Inflammatory macrophage treated with lipopolysaccharide for 1 hour (primary cell): ENCODE data around the gene ZBTB39.
"Not testable (repeated sequence)": the region's sequence is repeated elsewhere in the genome, so short reads cannot be mapped to it uniquely, and the experiment has no call there.

Source experiments
- DNase-seq, 2 donors: peaks; one replicate each; pipeline ENCODE4 v3.0.0-alpha.2; 2020 to 2022

The ZBTB39 gene

DNA sequence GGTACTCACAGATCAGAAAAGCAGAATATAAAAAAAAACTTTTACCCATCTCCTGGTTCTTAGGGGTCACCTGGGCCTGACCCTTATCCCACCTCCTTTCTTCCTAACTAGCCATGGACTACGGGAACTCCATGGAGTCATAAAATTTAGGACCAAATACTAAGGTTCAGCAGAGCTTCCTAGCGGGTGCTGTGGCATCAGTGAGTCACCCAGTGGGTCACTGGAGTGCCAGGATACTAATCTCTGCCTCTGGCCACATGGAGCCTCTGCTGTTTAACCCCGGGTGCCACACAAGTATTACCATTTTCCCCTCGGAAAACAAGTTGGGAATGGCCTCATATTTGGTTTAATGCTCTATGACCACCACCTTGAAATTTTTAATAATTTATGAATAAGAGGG is 6.9 kb downstream of the ZBTB39 start:
- no peak for DNase-seq

DNA sequence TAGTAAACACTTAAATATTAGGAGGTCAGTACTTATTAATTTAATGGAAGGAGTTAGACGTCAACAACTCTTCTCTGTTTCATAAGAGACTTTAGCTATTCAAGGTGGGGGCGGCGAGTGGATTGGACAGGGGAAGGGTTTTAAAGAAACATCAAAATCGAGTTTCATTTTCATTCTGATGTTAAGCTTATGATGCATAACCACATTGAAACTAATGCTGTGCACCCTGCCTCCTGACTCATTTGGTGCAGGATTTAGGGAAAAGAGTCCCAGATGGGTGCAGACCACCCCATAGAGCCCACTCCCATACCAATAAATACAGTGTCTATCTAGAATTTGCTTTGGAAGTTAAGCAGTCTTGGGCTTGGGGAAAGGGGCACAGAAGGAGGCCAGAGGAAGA is 7.4 kb downstream of the ZBTB39 start:
- DNase-seq, result no peak

DNA sequence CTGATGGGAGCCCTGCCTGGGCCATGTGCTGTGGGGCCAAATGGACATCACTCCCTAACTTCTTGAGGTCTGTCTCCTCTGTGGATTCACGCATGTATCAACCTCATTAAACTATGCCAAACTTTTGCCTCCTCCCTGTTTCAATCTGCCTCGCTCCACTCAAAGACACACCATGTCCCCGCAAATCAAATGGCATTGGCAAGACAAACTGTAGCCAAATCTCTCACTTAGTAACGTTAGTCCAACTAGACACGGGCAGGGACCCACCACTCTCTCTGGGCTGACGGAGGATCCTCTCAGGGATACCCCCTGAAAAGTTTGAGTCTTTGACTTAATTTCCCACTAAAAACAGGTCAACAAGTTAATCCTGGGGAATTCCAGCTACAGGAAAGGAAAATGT is 8.0 kb downstream of the ZBTB39 start:
- DNase-seq, result no peak

DNA sequence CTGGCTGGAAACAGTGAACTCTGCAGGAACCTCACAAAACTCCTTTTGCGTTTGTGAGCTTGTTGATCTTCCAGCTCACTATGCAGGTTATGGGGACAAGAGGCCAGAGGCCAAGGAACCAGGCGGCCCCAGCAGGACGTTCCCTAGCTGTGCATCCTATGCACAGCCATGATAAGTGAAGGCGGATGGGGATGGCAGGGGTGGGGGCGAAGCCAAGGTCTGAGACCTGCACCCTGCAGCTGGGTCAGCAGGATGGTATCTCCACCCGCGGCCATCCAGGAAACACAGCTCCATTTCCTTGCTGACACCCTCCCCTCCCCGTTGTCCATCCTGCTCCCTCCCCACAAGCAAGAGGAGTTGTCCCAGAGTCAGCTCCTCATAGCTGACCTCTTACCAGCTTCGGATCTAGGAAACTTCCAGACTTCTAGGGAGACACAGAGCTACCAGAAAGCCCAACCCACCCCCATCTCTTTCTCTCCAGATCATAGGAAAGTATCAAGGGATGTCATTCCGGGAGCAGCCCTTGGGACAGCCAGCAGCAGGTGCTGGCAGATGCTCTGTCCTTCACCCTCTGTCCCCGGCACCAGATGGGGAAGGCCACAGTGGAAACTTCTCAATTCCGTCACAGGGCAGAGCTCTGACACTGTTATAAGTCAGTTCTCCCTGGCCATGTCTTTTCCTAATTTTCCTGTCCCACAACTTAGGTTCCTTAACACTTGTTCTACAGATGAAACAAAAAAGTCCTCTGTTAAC is 9.4 kb downstream of the ZBTB39 start:
- no peak for DNase-seq

DNA sequence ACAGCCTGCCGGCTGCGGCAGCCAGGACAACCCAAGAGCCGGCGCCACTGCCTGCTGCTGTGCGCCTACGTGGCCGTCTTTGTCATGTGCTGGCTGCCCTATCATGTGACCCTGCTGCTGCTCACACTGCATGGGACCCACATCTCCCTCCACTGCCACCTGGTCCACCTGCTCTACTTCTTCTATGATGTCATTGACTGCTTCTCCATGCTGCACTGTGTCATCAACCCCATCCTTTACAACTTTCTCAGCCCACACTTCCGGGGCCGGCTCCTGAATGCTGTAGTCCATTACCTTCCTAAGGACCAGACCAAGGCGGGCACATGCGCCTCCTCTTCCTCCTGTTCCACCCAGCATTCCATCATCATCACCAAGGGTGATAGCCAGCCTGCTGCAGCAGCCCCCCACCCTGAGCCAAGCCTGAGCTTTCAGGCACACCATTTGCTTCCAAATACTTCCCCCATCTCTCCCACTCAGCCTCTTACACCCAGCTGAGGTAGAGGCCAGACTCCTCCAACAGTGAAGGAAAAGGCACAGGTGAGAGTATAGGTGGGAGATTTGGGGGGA is 10.3 kb downstream of the ZBTB39 start:
- DNase-seq, result no peak

DNA sequence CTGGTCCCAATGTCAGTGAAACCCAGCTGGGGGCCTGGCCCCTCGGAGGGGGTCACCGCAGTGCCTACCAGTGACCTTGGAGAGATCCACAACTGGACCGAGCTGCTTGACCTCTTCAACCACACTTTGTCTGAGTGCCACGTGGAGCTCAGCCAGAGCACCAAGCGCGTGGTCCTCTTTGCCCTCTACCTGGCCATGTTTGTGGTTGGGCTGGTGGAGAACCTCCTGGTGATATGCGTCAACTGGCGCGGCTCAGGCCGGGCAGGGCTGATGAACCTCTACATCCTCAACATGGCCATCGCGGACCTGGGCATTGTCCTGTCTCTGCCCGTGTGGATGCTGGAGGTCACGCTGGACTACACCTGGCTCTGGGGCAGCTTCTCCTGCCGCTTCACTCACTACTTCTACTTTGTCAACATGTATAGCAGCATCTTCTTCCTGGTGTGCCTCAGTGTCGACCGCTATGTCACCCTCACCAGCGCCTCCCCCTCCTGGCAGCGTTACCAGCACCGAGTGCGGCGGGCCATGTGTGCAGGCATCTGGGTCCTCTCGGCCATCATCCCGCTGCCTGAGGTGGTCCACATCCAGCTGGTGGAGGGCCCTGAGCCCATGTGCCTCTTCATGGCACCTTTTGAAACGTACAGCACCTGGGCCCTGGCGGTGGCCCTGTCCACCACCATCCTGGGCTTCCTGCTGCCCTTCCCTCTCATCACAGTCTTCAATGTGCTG is 11.0 kb downstream of the ZBTB39 start:
- DNase-seq, result no peak

DNA sequence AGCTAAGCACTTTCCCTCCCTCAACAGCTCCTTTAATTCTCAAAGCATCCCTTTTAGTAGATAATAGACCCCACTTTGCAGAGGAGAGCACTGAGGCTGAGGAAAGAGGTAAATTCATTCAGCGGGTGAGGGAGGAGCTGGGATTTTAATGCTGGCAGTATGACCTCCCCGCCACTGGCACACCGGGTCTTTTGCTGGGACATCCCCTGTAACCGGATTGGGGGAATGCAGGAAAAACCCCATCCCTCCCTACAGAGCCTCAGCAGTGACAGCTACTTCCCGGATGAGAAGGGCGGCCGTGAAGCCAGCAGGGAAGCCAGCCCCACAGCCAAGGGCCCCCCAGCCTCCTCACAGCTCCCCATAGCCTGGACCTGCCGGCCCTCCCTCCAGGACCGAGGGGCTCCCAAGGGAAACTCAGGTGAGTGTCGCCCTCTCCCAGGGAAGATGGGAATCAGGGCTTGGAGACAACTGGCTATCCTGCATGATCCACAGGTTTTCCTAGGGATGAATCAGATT is 12.1 kb downstream of the ZBTB39 start:
- no peak for DNase-seq

DNA sequence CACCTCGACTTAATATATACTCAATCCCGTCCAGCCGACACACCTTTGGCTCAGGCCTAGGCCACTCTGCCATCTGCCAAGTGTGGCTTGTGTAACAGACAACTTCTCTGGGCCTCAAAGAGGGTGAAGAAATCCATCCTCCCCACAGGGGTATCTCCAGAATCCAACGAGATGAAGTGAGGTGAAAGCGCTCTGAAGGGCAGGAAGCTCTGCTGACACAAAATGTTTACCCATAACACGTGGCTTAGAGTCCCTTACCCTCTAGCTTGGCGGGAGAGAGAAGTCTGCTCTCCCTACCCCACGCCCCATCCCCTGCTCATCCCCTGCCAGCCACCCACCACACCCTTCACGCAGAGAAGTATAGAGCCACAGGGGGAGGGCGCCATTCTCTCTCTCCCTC is 13.0 kb downstream of the ZBTB39 start:
- DNase-seq, result no peak

DNA sequence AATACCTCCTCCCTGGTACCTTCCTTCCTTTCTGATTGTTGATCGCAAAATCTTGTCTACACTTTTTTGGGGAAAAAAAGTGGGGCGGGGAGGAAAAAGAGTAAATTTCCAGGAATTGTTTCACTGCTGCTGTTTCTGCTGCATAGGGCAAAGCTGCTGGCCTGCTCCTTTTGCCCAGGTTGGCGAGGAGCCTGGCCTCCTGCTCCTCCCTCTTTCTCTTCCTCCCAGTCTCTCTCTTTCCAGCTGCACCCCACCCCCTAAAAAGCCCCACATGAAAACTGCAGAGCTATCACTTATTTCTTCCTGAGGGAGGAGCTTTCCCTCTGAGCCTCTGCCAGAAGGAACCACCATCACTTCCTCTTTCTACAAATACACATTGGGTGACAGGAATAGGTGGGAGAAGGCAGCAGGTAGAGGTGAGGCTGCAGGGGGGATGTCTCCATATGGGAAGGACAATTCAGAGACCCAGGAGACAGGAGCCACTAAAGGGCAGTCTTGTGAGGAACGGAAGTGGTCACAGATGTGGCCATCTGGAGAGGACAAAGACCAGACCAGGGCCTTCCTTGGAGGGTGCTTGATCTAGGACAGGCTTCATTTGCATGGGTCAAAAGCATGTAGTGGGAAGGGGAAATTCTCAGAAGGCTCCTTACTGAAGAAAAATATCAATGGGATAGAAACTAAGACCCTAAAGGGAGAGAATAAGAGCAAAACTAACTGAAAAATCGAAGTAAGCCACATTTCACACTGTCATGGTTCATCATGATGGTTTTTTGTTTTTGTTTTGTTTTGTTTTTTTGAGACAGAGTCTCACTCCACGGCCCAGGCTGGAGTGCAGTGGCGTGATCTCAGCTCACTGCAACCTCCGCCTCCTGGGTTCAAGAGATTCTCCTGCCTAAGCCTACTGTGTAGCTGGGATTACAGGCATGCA is 14.8 kb downstream of the ZBTB39 start:
- peak in 1 of 2 donors; percentile 48 for DNase-seq

DNA sequence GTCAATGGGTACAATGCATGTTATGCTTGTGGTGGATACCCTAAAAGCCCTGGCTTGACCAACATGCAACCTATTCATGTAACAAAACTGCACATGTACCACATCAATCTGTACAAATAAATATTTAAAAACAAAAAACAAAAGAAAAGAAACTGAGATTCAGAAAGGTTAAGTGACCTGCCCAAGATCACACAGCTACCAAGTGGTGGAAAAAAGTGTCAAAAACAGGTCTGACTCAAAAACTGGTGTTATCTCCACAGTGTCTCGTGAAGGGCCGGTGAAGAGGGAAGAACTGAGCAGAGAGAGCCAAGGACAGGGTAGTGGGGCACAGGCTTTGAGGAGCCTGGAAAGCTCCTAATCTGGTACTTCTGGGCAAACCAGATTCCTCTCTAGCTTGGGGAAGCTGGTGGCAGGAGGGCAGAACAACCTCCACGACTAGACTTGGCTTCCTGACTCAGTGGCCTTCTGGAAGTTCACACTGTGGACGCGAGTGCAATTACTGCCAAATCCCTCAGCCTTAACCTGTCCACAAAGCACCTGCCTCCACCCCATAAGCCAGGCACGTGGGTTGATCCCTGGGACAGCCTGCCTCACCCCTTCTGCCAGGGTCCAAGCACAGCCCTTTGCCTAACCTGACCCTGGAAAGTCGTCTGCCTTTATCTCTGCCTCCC is 15.6 kb downstream of the ZBTB39 start:
- no peak for DNase-seq

DNA sequence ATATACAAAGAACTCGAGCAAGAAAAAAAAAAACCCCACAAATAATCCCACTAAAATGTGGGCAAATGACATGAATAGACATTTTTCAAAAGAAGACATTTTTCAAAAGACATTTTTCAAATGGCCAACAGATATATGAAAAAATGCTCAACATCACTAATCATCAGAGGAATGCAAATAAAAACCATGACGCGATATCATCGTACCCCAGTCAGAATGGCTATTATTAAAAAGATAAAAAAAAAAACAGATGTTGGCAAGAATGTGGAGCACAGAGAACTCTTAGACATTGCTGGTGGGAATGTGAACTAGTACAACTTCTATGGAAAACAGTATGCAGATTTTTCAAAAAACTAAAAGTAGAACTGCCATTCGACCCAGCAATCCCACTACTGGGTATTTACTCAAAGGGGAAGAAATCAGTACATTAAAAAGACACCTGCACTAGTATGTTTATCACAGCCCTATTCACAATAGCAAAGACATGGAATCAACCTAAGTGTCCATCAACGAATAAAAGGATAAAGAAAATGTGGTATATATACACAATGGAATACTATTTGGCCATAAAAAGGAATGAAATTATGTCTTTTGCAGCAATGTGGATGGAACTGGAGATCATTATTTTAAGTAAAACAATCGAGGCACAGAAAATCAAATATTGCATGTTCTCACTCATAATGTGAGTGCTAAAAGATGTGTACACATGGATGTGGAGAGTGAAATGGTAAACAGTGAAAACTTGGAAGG is 16.3 kb downstream of the ZBTB39 start:
- no peak for DNase-seq

DNA sequence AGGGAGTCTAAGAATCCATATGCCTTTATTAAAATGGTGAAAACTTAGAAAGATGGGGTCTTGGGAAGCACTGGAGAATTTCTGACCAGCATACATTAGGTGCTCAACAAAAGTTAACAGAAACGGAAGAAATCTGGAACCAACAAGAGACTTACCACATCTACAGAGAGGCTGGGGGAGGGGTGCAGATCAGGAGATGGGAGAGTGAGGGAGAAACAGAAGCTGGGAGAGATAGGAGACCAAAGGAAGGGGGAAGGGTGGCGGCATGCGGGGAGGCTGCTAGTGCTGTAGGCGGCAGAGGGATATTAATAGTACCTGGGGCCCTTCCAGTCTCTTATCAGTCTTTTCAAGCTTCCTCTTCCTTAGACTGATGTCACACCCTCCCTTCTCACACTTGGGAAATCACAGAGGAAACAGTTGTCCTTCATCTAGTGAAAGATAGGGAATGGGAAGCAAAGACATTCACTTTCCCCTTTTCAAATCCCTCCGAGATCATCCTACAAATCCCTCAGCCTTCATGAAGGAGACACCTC is 18.1 kb downstream of the ZBTB39 start:
- peak in 1 of 2 donors; percentile 63 for DNase-seq

DNA sequence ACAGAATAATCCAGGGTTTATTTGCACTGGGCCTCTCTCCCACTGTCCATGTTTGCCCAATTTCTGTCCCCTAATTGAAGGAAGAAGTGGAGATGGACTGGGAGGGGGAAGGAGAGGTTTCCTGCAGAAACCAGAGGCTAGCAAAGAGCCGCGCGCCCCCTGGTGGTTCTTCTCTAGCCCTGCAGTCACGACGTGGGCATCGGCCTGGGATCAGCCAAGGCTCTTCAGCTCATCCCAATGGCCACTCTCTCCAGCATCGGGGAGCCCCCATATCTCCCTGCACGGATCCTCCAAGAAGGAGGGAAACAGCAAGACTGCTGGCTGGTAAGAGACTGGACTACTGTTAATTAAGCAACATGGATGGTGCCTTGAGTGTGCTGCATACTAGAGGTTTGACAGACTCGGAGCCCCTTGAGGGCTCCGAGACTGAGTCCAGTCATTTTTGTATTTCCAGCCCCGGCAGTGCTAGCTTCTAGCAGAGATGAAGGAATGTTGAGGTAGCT is 18.7 kb downstream of the ZBTB39 start:
- DNase-seq, result peak; percentile 58 to 94

DNA sequence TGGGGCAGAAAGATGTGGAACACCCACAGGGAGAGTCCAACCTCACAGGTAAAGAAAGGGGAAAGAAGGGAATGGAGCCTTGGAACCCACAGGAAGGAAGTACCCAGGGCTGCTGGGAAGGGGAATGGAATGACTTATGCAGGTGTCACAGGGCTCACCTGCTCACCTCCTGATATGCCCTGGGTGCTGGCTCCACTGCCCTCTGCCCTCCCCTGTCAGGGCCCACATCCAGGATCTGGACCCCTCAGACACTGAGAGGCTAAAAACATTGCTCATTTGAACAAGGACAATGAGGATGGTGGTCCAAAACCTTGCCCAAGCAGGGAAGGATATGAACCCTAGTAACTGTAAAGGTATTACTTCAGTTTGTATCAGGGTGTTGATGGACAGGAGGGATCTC is 19.3 kb downstream of the ZBTB39 start:
- no peak for DNase-seq

DNA sequence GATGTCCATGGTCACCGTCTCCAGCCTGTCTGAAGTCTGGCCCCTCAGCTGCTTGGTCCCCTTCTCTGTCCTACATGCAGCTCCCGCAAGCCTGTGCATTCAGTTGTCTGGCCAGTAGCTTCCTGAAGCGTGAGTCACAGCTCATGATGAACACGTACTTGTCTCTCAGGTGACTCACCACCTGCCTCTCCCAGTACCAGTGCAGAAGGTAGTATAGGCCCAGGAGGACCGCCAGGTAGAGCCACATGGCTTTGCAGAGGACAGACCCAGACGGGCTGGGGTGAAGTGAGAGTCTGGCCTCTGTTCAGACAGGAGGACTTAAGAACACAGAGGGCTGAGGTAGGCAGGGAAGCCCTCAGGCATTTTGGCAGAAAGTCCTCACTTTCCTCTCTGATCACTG is 20.6 kb downstream of the ZBTB39 start:
- DNase-seq, result not testable (repeated sequence)

DNA sequence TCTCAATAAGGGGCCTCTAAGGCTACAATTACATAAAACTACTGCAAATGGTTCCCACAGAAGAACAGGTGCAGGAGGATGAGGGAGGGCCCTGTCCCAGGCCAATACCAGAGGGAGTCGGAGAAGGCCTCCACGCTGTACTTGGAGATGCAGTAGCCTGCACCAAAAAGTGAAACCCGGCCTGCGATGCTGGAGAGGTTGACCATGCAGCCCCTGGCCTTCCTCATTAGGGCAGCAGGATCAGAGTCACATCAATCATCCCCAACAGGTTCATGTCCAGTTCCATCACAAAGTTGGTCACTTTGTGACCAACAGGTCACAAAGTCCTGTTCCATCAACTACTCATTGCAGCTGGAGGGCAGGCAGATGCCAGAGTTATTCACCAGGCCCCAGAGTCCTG is 23.0 kb downstream of the ZBTB39 start:
- DNase-seq, result no peak

DNA sequence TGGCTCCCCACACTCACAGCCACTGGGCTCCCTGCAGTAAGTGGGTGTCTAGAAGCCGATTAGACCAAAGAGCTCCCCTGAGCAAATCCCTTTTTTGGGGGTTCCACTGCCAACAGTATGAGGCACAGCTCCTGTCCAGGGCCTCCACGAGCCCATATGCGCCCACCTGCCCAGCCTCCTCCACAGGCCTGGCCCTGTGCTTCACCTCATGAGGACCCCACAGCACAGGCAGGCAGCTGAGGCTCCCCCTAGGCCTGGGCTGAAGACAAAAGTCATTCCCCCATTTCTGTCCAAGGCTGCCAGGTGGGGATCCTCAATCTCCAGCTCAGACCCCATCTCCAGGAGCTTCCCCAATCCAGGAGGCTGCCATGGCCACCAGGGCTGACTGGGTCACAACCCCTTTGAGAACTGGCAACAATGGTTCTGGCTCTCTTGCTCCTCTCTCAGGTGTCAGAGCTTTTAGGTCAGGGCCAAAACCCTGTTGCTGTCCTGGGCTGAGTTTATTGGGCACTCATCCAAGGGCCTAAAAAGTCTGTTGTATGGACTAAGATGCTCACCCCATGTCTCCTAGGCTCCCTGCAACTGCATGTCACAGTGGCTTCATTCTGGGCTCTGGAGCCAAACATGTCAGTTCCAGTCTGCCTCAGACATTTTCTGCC is 23.6 kb downstream of the ZBTB39 start:
- not testable (repeated sequence) for DNase-seq

DNA sequence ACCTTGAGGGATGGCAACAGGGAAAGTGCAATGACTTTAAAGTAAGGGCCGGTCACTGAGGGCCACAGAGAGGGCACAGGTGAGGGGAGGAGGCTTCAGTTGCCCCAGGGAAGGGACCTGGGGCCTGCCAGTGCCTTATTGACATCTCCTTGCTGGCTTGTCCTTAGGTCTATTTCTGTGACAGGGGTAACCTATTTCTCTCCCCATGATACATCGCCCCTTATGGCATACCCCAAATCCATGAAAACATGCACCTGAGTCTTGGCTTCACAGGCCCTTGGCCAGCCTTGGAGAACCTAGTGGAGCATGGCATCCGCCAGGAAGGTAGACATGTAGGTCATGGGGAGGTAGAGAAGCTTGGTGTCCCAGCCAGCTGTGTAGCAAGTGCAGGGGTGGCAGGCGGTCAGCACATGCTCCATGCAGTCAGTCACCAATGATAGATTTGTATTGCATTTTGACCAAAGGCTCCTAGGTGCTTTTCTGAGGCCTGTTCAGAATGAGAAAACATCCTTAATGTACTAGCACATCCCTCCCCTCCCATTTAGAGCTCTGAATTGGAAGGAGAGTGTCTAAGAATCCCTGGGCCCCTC is 25.3 kb downstream of the ZBTB39 start:
- no peak for DNase-seq

DNA sequence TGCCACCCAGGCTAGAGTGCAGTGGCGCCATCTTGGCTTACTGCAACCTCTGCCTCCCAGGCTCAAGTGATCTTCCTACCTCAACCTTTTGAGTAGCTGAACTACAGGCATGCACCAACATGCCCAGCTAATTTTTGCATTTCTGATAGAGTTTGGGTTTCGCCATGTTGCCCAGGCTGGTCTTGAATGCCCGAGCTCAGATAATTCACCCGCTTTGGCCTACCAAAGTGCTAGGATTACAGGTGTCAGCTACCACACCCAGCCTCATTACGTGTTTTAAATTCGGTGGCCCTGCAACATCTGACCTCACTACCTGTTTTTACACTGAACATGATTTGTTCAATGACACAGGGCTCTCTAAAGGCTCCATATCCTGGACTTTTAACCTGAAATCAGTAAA is 26.1 kb downstream of the ZBTB39 start:
- no peak for DNase-seq

DNA sequence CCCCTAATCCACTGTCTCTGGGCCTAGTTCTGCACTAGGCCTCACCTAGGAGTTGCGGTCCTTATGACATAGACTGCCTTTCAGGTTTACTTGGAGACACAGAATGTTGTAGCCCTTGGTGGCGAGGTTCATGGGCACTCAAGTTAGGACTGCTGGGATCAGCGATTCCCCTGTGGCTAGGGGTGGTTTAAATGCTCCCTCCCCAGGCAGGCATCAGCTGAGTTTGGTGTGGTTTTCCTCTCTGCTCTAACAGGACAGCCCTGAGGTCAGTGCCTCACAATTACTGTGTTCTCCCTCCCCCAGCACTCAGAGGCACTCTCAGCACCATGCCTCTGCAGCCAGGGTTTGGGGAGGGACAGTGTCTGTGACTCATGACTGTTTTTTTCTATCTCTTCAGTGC is 26.7 kb downstream of the ZBTB39 start:
- DNase-seq, result no peak
